HS-5 (cell line): Measurements from ENCODE around the gene CD24.
A peak's percentile ranks its signal among the peaks of the same experiment; 100 is the strongest.
"Not testable (repeated sequence)": the region's sequence is repeated elsewhere in the genome, so short reads cannot be mapped to it uniquely, and the experiment has no call there.

Source experiments
- DNase-seq: peaks from one replicate; pipeline ENCODE4 v3.0.0-alpha.2; 2012; ENCODE audit warnings: low read depth

The CD24 gene

GRCh38 chr6:106974336-106974998, at the start of gene CD24:
CD24 (minus strand) TSS chr6:106974729; CDS start chr6:106974646, 83 bp downstream.
- no peak for DNase-seq

- DNase-seq = no peak
These were observed 47.1 kb upstream of the CD24 start for GRCh38 chr6:107021446-107022185.

GRCh38 chr6:107020239-107020638, 45.7 kb upstream of the CD24 start:
- DNase-seq = no peak

- not testable (repeated sequence) for DNase-seq
These were observed 45.1 kb upstream of the CD24 start for GRCh38 chr6:107019628-107020027.

- DNase-seq = no peak
These were observed 44.5 kb upstream of the CD24 start for GRCh38 chr6:107019047-107019446.

GRCh38 chr6:107009499-107009898, 35.0 kb upstream of the CD24 start:
- DNase-seq = no peak

- DNase-seq = no peak
These were observed 23.0 kb upstream of the CD24 start for GRCh38 chr6:106997392-106998158.

- no peak for DNase-seq
These were observed 21.1 kb upstream of the CD24 start for GRCh38 chr6:106995640-106996039.

- not testable (repeated sequence) for DNase-seq
These were observed 15.2 kb upstream of the CD24 start for GRCh38 chr6:106989737-106990136.

GRCh38 chr6:106988664-106989063, 14.1 kb upstream of the CD24 start:
- DNase-seq = no peak

GRCh38 chr6:106981926-106982325, 7.4 kb upstream of the CD24 start:
- no peak for DNase-seq

- no peak for DNase-seq
These were observed 6.4 kb upstream of the CD24 start for GRCh38 chr6:106980926-106981325.

GRCh38 chr6:106979435-106979884, 4.9 kb upstream of the CD24 start:
- peak; percentile 40 for DNase-seq

- no peak for DNase-seq
These were observed 2.7 kb upstream of the CD24 start for GRCh38 chr6:106977246-106977645.

- no peak for DNase-seq
These were observed 1.7 kb upstream of the CD24 start for GRCh38 chr6:106976270-106976669.

GRCh38 chr6:106975738-106976064, 1.2 kb upstream of the CD24 start:
- no peak for DNase-seq

GRCh38 chr6:106974999-106975737, 639 bp upstream of the CD24 start:
- no peak for DNase-seq

- DNase-seq = no peak
These were observed 643 bp downstream of the CD24 start for GRCh38 chr6:106973836-106974335.

- no peak for DNase-seq
These were observed 1.3 kb downstream of the CD24 start for GRCh38 chr6:106973018-106973835.

GRCh38 chr6:106972500-106972899, 2.0 kb downstream of the CD24 start:
- no peak for DNase-seq

- DNase-seq = not testable (repeated sequence)
These were observed 3.8 kb downstream of the CD24 start for GRCh38 chr6:106970769-106971168.
